ENCODE data around the gene ITSN1.

The ITSN1 gene

DNA sequence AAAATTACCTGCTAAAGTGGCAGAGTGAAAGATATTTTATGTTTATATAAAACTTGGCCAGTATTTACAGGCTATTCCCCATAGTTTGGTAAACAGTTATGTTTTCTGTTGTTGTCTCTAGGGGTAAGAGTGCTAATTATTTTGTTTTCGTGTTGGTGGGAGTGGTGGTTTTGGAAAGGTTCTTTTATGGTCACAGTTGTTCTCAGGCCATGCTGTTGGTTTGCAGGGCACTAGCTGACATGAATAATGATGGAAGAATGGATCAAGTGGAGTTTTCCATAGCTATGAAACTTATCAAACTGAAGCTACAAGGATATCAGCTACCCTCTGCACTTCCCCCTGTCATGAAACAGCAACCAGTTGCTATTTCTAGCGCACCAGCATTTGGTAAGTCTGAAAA is 92.5 kb downstream of the ITSN1 start:
- no peak for TF ChIP-seq CTCF (IDR thresholded peaks at IDR 0.05; ENCODE audit: insufficient read depth, low read length, missing control alignments)
- DNase-seq (ENCODE audit: low read depth, low spot score), result no peak
- H3K4me3 ChIP-seq (ENCODE audit: low read depth, low read length), result no peak overlapping the region
- ChIA-PET CTCF (interaction anchor here (0.7 to 1.6 kb wide), 3 partner anchors 20 to 167 kb away, joined by 3 to 4 read pairs (median 4); no protein-coding TSS in a partner anchor), POLR2A (no interaction called here)

DNA sequence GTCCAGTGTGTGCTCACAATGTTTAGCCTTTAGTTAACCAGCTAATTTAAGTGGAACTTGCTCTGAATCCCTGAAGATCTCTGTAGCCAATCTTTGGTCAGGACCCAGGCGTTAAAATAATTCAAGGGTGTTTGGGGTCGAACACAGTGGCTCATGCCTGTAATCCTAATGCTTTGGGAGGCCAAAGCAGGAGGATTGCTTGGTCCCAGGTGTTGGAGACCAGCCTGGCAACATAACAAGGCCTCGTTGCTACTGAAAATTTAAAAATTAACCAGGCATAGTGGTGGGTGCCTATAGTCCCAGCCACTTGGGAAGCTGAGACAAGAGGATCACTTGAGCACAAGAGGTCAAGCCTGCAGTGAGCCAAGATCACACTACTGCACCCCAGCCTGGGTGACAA is 94.3 kb downstream of the ITSN1 start:
- no peak for TF ChIP-seq CTCF (IDR thresholded peaks at IDR 0.05; ENCODE audit: insufficient read depth, low read length, missing control alignments)
- CTCF ChIA-PET, result interaction anchor here (0.6 to 1.0 kb wide), 2 partner anchors 13 to 25 kb away, joined by 3 to 4 read pairs; no protein-coding TSS in a partner anchor
- POLR2A ChIA-PET, result interaction anchor here (1.1 kb wide), 1 partner anchor 11 kb away, joined by 3 read pairs; no protein-coding TSS in a partner anchor
- no peak overlapping the region for H3K4me3 ChIP-seq (ENCODE audit: low read depth, low read length)
- no peak for DNase-seq (ENCODE audit: low read depth, low spot score)

- no peak overlapping the region for H3K4me3 ChIP-seq (ENCODE audit: low read depth, low read length)
- POLR2A ChIA-PET, result interaction anchor here (1.1 kb wide), 1 partner anchor 103 kb away, joined by 3 read pairs; no protein-coding TSS in a partner anchor
- TF ChIP-seq CTCF (IDR thresholded peaks at IDR 0.05; ENCODE audit: insufficient read depth, low read length, missing control alignments), result no peak
- no peak for DNase-seq (ENCODE audit: low read depth, low spot score)
- CTCF ChIA-PET, result no interaction called here
These were observed 97.4 kb downstream of the ITSN1 start for GRCh38 chr21:33739701-33740100.

GRCh38 chr21:33747420-33747819 is 105.1 kb downstream of the ITSN1 start:
- POLR2A ChIA-PET, result no interaction called here
- CTCF ChIA-PET, result no interaction called here
- no peak for TF ChIP-seq CTCF (IDR thresholded peaks at IDR 0.05; ENCODE audit: insufficient read depth, low read length, missing control alignments)
- DNase-seq (ENCODE audit: low read depth, low spot score), result no peak
- H3K4me3 ChIP-seq (ENCODE audit: low read depth, low read length), result no peak overlapping the region

GRCh38 chr21:33748903-33749302 is 106.6 kb downstream of the ITSN1 start:
- ChIA-PET POLR2A (no interaction called here), CTCF (interaction anchor here (1.5 kb wide), 1 partner anchor 146 kb away, joined by 3 read pairs; no protein-coding TSS in a partner anchor)
- no peak overlapping the region for H3K4me3 ChIP-seq (ENCODE audit: low read depth, low read length)
- TF ChIP-seq CTCF (IDR thresholded peaks at IDR 0.05; ENCODE audit: insufficient read depth, low read length, missing control alignments), result no peak
- no peak for DNase-seq (ENCODE audit: low read depth, low spot score)

DNA sequence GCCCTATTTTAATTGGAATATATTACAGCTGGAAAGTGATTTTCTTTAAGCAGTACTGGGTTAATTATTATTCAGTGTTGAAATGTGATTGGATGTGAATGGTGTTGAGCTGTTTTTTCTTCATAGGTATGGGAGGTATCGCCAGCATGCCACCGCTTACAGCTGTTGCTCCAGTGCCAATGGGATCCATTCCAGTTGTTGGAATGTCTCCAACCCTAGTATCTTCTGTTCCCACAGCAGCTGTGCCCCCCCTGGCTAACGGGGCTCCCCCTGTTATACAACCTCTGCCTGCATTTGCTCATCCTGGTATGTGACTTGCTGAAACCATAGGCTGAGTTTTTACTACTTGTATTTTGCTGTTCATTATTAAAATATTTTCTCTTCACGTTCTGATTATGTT is 107.7 kb downstream of the ITSN1 start:
- no peak for TF ChIP-seq CTCF (IDR thresholded peaks at IDR 0.05; ENCODE audit: insufficient read depth, low read length, missing control alignments)
- no peak overlapping the region for H3K4me3 ChIP-seq (ENCODE audit: low read depth, low read length)
- DNase-seq (ENCODE audit: low read depth, low spot score), result no peak
- CTCF ChIA-PET, result interaction anchor here (0.7 kb wide), 1 partner anchor 14 kb away, joined by 4 read pairs; no protein-coding TSS in a partner anchor
- POLR2A ChIA-PET, result no interaction called here

All from AG04449 (cell line).